Rectal smooth muscle tissue (tissue), 1 donor: ENCODE results near the gene ITSN1.
"Not testable (repeated sequence)": the region's sequence is repeated elsewhere in the genome, so short reads cannot be mapped to it uniquely, and the experiment has no call there.

Source experiments
- H3K27ac ChIP-seq: one replicate; pipeline ENCODE4 v1.7.0; 2013; ENCODE audit warnings: low read depth, low read length, inconsistent platforms
- H3K27me3 ChIP-seq: one replicate; pipeline ENCODE4 v1.7.0; 2013; ENCODE audit warnings: low read length; ENCODE audit not compliant: control insufficient read depth, insufficient read depth
- H3K36me3 ChIP-seq: one replicate; pipeline ENCODE4 v1.7.0; 2013; ENCODE audit warnings: low read length; ENCODE audit not compliant: control insufficient read depth, insufficient read depth
- H3K4me1 ChIP-seq: one replicate; pipeline ENCODE4 v1.7.0; 2013; ENCODE audit warnings: low read length; ENCODE audit not compliant: control insufficient read depth, insufficient read depth
- H3K4me3 ChIP-seq: one replicate; pipeline ENCODE4 v1.7.0; 2013; ENCODE audit warnings: low read length
- H3K9ac ChIP-seq: one replicate; pipeline ENCODE4 v1.7.0; 2013; ENCODE audit warnings: low read length

The ITSN1 gene

DNA sequence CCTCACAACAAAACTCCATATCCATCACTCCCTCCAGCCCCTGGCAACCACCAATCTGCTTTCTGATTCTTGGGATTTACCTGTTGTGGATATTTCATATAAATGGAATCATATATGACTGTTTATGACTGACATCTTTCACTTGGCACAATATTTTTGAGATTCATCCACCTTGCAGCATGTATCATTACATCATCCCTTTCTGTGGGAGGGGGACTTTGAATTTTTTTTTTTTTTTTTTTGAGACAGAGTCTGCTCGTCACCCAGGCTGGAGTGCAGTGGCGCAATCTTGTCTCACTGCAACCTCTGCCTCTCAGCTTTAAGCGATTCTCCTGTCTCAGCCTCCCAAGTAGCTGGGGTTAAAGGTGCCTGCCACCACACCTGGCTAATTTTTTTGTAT is 128.2 kb downstream of the ITSN1 start:
- H3K4me3 ChIP-seq, result no peak overlapping the region
- no peaks in the 10 kb centered on the region for H3K4me1 ChIP-seq
- no peaks in the 10 kb centered on the region for H3K27me3 ChIP-seq
- no peak overlapping the region for H3K27ac ChIP-seq
- H3K36me3 ChIP-seq, result peaks cover 11% of the 10 kb centered on the region
- no peak overlapping the region for H3K9ac ChIP-seq

DNA sequence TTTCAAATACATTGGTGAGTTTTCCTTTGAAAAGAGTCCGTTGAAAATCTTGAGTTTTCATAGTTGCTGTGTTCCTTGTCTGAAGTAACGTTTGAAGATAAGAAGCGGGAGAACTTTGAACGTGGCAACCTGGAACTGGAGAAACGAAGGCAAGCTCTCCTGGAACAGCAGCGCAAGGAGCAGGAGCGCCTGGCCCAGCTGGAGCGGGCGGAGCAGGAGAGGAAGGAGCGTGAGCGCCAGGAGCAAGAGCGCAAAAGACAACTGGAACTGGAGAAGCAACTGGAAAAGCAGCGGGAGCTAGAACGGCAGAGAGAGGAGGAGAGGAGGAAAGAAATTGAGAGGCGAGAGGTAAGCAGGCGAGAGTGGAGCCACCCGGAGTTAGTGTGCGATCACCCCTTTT is 129.7 kb downstream of the ITSN1 start:
- Histone ChIP-seq H3K27me3 (no peaks in the 10 kb centered on the region), H3K4me3 (no peak overlapping the region), H3K27ac (no peak overlapping the region), H3K36me3 (peaks cover 11% of the 10 kb centered on the region), H3K9ac (no peak overlapping the region), H3K4me1 (no peaks in the 10 kb centered on the region)

DNA sequence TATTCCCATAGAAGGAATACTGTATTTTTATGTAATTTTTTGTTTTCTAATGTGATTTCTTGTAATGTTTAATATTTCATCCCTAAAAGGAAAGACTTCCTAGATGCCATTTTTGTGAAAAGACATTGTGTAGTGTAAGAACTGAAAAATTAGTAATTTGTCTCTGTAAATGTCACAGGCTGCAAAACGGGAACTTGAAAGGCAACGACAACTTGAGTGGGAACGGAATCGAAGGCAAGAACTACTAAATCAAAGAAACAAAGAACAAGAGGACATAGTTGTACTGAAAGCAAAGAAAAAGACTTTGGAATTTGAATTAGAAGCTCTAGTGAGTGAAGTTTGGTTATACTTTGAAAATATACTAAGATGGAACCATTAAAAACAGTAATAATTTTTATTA is 132.2 kb downstream of the ITSN1 start:
- H3K9ac ChIP-seq, result no peak overlapping the region
- H3K4me3 ChIP-seq, result no peak overlapping the region
- H3K4me1 ChIP-seq, result no peaks in the 10 kb centered on the region
- H3K36me3 ChIP-seq, result peaks cover 11% of the 10 kb centered on the region
- no peaks in the 10 kb centered on the region for H3K27me3 ChIP-seq
- no peak overlapping the region for H3K27ac ChIP-seq

DNA sequence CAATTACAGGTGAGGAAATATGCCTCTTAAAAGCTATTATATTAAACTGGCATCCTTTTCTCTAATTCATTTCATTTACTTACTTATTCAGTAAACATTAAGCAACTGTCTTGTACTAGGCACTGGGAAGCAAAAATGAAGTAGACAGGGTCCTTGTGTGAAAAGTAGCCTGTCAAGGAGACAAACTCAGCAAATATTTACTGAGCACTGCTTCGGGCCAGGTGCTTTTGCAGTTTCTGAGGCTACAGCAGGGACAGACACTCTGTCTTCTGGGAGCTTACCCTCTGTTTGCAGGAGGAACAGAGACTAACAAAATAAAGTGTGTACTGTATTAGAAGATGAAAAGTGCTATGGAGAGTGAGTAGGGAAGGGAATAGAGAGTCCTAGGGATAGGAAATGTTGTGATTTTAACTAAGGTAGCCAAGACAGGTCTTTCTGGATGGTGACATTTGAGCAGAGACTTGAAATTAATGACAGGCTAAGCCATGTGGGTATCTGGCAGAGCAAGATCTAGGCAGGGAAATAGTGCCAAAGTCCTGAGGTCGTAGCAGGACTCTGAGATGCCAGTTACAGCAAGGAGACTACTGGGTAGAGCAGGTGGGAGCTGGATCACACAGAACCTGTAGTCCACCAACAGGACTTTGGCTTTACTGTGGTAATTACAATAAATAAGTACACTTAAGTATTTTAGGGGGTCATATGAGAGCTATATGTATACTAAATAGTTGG is 133.0 kb downstream of the ITSN1 start:
- Histone ChIP-seq H3K9ac (no peak overlapping the region), H3K4me1 (no peaks in the 10 kb centered on the region), H3K27me3 (no peaks in the 10 kb centered on the region), H3K4me3 (no peak overlapping the region), H3K27ac (no peak overlapping the region), H3K36me3 (peaks cover 11% of the 10 kb centered on the region)

DNA sequence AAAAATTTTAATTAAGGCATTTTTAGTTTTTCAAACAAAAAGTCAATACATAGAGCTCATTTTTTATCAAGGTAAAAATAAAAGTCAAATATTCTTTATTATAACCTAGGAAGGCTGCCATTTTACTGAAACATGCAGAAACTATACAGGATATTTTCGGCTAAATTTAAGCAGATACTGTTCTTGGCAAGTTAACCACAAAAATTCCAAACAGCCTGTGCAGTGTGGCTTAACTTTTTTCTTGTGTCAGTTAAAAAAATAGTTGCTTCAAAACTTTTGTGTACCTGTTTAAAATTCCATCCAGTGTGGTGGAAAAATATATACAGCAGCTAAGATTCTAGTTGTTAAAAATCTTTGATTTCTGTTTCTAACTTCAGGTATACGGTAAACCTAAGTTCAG is 138.3 kb downstream of the ITSN1 start:
- H3K9ac ChIP-seq, result no peak overlapping the region
- H3K27me3 ChIP-seq, result no peaks in the 10 kb centered on the region
- H3K4me1 ChIP-seq, result no peaks in the 10 kb centered on the region
- H3K36me3 ChIP-seq, result no peaks in the 10 kb centered on the region
- H3K4me3 ChIP-seq, result no peak overlapping the region
- H3K27ac ChIP-seq, result no peak overlapping the region

DNA sequence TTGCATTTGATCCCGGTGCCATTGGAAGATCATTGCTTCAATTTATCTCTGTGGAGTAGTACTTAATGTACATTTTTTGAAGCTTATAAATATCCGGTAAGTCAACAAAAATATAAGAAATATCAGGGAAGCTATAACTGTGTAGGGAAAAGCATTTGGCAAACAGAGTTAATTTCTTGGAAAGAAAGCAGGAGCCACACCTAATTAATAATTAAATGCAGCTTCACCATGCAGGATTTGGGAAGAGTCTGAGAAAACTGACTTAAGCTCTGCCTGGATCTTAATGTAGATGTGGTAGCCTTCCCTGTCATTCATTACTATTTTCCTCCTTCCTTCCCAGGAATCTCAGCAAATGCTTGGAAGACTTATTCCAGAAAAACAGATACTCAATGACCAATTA is 138.8 kb downstream of the ITSN1 start:
- Histone ChIP-seq H3K9ac (no peak overlapping the region), H3K4me1 (no peaks in the 10 kb centered on the region), H3K36me3 (no peaks in the 10 kb centered on the region), H3K4me3 (no peak overlapping the region), H3K27me3 (no peaks in the 10 kb centered on the region), H3K27ac (no peak overlapping the region)

DNA sequence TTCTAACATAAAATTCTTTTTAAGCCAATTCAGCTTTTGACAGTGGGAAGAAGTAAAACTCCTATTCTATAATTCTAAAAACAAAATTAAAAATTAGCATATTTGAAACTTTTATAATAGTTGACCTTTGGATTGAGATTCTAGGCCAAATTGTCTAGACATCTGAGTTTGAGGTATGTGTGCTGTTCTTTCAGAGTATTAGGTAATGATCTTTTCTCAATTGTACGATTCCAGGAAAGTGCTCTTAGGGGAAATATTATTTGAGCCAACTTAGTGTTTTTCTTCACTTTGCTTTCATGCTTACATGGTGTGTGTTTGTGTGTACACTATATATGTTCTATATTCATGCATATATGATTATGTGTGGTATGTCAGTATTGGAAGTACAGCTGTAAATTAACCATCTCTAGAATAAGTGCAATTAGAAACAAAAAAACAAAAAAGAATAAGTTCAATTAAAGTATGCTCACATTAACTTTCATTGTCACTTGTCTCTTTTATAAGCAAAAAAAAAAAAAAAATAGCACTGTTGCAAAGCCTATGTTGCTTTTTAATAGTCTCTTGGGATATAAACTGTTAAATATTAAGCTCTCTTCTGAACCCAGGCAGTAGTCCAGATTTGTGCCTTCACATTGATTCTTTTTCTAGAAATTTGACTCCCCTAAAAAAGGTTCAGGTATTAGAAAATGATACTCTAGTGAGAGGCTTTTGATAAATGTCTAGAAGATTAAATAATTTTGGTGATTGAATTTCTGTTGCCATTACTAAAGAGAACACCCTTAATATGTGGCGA is 141.1 kb downstream of the ITSN1 start:
- Histone ChIP-seq H3K4me1 (no peaks in the 10 kb centered on the region), H3K36me3 (no peaks in the 10 kb centered on the region), H3K27ac (no peak overlapping the region), H3K27me3 (no peaks in the 10 kb centered on the region), H3K4me3 (no peak overlapping the region), H3K9ac (no peak overlapping the region)

DNA sequence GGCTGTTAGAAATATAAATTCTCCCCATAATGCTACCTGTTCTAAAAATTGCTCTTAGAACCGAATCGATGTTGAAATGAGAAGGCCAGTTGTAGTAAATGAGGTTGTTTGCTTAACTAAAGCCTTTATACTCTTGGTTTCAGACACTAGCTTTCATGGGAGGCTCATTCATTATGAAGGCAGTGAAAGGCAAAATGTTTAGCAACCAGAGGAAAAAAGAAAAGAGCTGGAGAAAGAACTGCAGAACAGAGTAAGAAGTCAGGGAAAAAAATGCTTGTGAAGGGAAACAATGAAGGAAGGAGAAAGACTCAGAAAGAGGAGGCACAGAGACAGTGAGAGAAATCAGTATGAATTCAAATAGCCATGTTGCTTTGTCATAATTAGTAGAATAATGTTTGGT is 145.1 kb downstream of the ITSN1 start:
- H3K9ac ChIP-seq, result no peak overlapping the region
- no peak overlapping the region for H3K27ac ChIP-seq
- H3K27me3 ChIP-seq, result no peaks in the 10 kb centered on the region
- H3K36me3 ChIP-seq, result no peaks in the 10 kb centered on the region
- no peaks in the 10 kb centered on the region for H3K4me1 ChIP-seq
- no peak overlapping the region for H3K4me3 ChIP-seq

DNA sequence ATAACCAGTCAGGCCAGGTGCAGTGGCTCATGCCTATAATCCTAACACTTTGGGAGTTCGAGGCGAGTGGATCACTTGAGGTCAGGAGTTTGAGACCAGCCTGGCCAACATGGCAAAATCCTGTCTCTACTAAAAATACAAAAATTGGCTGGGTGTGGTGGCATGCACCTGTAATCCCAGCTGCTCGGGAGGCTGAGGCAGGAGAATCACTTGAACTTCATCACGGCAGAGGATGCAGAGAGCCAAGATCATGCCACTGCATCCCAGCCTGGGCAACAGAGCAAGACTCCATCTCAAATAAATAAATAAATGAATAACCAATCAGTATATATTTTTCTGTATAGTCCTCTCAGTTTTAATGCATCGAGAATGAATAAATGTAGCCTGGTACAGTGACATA is 146.1 kb downstream of the ITSN1 start:
- H3K36me3 ChIP-seq, H3K27ac ChIP-seq, H3K4me3 ChIP-seq, H3K9ac ChIP-seq, H3K27me3 ChIP-seq, H3K4me1 ChIP-seq: not testable (repeated sequence)

DNA sequence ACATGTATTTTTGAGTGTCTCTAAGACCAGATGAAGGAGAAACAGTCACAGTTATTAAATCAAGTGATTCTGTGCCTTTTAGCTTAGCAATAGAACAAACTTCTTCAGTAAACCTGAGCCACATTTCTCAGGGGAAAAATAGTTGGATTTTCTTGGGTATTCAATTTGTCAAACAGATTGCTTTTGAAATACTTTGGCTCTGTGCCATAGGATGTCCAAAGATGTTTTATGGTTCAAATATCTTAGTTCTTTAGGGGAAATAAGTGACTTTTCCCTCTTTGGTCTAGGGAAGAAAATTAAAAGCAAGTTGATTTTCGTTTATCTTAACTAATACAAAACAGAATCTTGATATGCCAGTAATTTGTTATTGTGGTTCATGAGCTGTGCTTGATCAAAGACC is 147.4 kb downstream of the ITSN1 start:
- no peak overlapping the region for H3K9ac ChIP-seq
- no peaks in the 10 kb centered on the region for H3K4me1 ChIP-seq
- H3K4me3 ChIP-seq, result no peak overlapping the region
- H3K27ac ChIP-seq, result no peak overlapping the region
- no peaks in the 10 kb centered on the region for H3K36me3 ChIP-seq
- H3K27me3 ChIP-seq, result no peaks in the 10 kb centered on the region

DNA sequence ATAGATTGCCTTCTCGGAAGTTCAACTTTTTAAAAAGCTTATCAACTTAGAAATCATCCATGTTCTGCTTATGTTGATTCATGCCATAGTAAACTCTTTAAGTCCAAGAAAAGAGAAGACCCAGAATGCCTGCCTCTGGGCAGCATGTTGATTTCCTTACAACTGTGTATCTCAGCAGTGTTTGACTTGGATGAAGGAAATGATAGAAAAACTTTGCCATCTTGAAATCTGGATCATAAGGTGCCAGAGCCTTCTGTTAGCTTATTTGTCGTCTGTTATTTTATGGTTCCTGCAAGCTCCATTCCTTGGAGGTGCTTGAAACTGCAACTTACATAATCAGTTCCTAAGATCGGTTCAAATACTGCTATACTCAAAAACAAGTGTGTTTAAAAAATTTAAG is 148.8 kb downstream of the ITSN1 start:
- H3K9ac ChIP-seq, result no peak overlapping the region
- H3K4me1 ChIP-seq, result no peaks in the 10 kb centered on the region
- no peak overlapping the region for H3K27ac ChIP-seq
- no peaks in the 10 kb centered on the region for H3K27me3 ChIP-seq
- no peaks in the 10 kb centered on the region for H3K36me3 ChIP-seq
- H3K4me3 ChIP-seq, result no peak overlapping the region

DNA sequence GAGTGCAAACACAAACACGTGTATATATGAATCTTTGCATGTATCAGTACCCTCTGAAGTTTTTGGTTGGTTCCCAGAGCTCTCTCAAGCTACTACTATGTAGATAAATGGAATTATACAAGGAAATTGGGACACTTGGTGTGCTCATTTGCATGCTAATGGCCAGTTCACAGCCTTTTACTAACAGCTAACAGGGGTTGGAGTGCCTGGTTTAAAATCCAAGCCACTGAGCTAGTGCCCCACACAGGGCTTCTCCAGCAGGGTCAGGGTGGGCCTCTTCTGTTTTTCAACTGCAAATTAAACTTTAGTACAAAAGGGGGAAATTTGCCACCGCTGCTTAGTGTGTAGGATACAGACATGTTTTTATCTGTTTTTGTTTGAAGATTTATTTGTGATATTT is 152.3 kb downstream of the ITSN1 start:
- no peak overlapping the region for H3K9ac ChIP-seq
- no peak overlapping the region for H3K27ac ChIP-seq
- H3K36me3 ChIP-seq, result peaks cover 3% of the 10 kb centered on the region
- no peak overlapping the region for H3K4me3 ChIP-seq
- H3K4me1 ChIP-seq, result no peaks in the 10 kb centered on the region
- no peaks in the 10 kb centered on the region for H3K27me3 ChIP-seq

DNA sequence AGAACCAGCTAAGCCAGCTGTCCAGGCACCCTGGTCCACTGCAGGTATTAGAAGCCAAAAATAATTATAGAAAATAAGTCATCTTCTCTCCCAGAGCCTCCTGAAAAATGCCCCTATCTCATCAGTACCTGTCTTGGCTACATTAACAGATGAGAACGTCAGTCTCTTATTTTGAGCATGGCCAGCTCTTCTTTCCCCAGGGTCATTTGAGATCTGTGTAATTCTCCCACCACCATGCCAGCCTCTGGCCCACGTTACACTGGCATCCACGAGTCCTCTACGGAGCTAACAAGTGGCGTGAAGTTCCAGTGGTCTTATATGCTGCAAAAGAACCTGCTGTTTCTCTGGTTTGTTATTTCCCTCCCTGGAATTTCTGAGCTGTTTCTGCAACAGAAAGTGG is 155.3 kb downstream of the ITSN1 start:
- no peak overlapping the region for H3K27ac ChIP-seq
- no peaks in the 10 kb centered on the region for H3K27me3 ChIP-seq
- no peak overlapping the region for H3K4me3 ChIP-seq
- H3K36me3 ChIP-seq, result peaks cover 3% of the 10 kb centered on the region
- peaks cover 4% of the 10 kb centered on the region for H3K4me1 ChIP-seq
- no peak overlapping the region for H3K9ac ChIP-seq
